Measurements from ENCODE around the gene SH3RF3.
"Not testable (repeated sequence)": the region's sequence is repeated elsewhere in the genome, so short reads cannot be mapped to it uniquely, and the experiment has no call there.

The SH3RF3 gene

GRCh38 chr2:109159096-109159495, 30.1 kb downstream of the SH3RF3 start:
- peak overlapping the region; percentile 36 to 85 (median 69) for H3K4me2 ChIP-seq
- peaks cover 0 to 22% (median 1%) of the 10 kb centered on the region in 11 experiments; a peak in 7 of 22 replicates for H3K36me3 ChIP-seq
- H3K4me3 ChIP-seq, result no peak overlapping the region
- H3K9me3 ChIP-seq (replicated peaks in 1 of 11), result peaks cover 0 to 11% (median 5%) of the 10 kb centered on the region in 11 experiments; a peak in 7 of 22 replicates
- H3K27me3 ChIP-seq, result no peaks in the 10 kb centered on the region
- H4K20me1 ChIP-seq, result peaks cover 76 to 98% (median 93%) of the 10 kb centered on the region in 11 experiments; a peak in 21 of 22 replicates
- TF ChIP-seq Cebpa-rat (IDR thresholded peaks at IDR 0.05), result no peak
- 0 out of 22 replicates have a peak overlapping the region, but pooled peaks of 1 of the 11 experiments have one; percentile 10 for H3K27ac ChIP-seq
- peaks cover 55 to 93% (median 85%) of the 10 kb centered on the region in 10 experiments for H3K4me1 ChIP-seq
- no peak overlapping the region for H3K9ac ChIP-seq

GRCh38 chr2:109160714-109161440, 31.9 kb downstream of the SH3RF3 start:
- 0 out of 22 replicates have a peak overlapping the region, but pooled peaks of 1 of the 11 experiments have one; percentile 16 for H3K9ac ChIP-seq
- H3K36me3 ChIP-seq, result peaks cover 0 to 30% (median 11%) of the 10 kb centered on the region in 11 experiments; a peak in 13 of 22 replicates
- H3K27me3 ChIP-seq, result no peaks in the 10 kb centered on the region
- TF ChIP-seq Cebpa-rat (IDR thresholded peaks at IDR 0.05), result no peak
- peak overlapping the region in 2 of 11 experiments; percentile 1 to 4; a peak in 1 of 22 replicates for H3K27ac ChIP-seq
- peak overlapping the region; percentile 44 to 85 (median 72) for H3K4me2 ChIP-seq
- H4K20me1 ChIP-seq, result peaks cover 59 to 98% (median 93%) of the 10 kb centered on the region in 11 experiments; a peak in 21 of 22 replicates
- 0 out of 20 replicates have a peak overlapping the region, but pooled peaks of 1 of the 10 experiments have one; percentile 4 for H3K4me3 ChIP-seq
- H3K9me3 ChIP-seq (replicated peaks in 1 of 11), result peaks cover 0 to 22% (median 15%) of the 10 kb centered on the region in 11 experiments; a peak in 15 of 22 replicates
- peaks cover 63 to 90% (median 81%) of the 10 kb centered on the region in 10 experiments for H3K4me1 ChIP-seq

- H3K9ac ChIP-seq, H3K4me2 ChIP-seq, H3K27ac ChIP-seq, H3K27me3 ChIP-seq, H3K4me3 ChIP-seq: not testable (repeated sequence)
- Histone ChIP-seq H3K36me3 (peaks cover 0 to 37% (median 13%) of the 10 kb centered on the region in 11 experiments; a peak in 14 of 22 replicates), H3K9me3 (replicated peaks in 1 of 11) (peaks cover 0 to 23% (median 18%) of the 10 kb centered on the region in 11 experiments; a peak in 15 of 22 replicates), H3K4me1 (peaks cover 63 to 91% (median 85%) of the 10 kb centered on the region in 10 experiments), H4K20me1 (peaks cover 46 to 98% (median 93%) of the 10 kb centered on the region in 11 experiments; a peak in 21 of 22 replicates)
Measured at GRCh38 chr2:109162367-109162766, 33.4 kb downstream of the SH3RF3 start.

- no peaks in the 10 kb centered on the region for H3K27me3 ChIP-seq
- H3K4me1 ChIP-seq, result peaks cover 60 to 91% (median 85%) of the 10 kb centered on the region in 10 experiments
- peak overlapping the region in 2 of 11 experiments; percentile 13 to 26; a peak in 2 of 22 replicates for H3K4me2 ChIP-seq
- peaks cover 0 to 44% (median 17%) of the 10 kb centered on the region in 11 experiments; a peak in 17 of 22 replicates for H3K36me3 ChIP-seq
- peaks cover 0 to 25% (median 18%) of the 10 kb centered on the region in 11 experiments; a peak in 16 of 22 replicates for H3K9me3 ChIP-seq (replicated peaks in 1 of 11)
- no peak for TF ChIP-seq Cebpa-rat (IDR thresholded peaks at IDR 0.05)
- H3K4me3 ChIP-seq, result no peak overlapping the region
- H3K9ac ChIP-seq, result no peak overlapping the region
- H3K27ac ChIP-seq, result no peak overlapping the region
- H4K20me1 ChIP-seq, result peaks cover 40 to 98% (median 93%) of the 10 kb centered on the region in 11 experiments; a peak in 21 of 22 replicates
Measured at GRCh38 chr2:109162999-109163398, 34.0 kb downstream of the SH3RF3 start.

GRCh38 chr2:109164311-109164710, 35.3 kb downstream of the SH3RF3 start:
- H3K4me1 ChIP-seq, result peaks cover 47 to 91% (median 82%) of the 10 kb centered on the region in 10 experiments
- H3K27me3 ChIP-seq, result no peaks in the 10 kb centered on the region
- TF ChIP-seq Cebpa-rat (IDR thresholded peaks at IDR 0.05), result no peak
- peaks cover 4 to 30% (median 18%) of the 10 kb centered on the region in 11 experiments; a peak in 17 of 22 replicates for H3K9me3 ChIP-seq (replicated peaks in 1 of 11)
- H3K27ac ChIP-seq, result peak overlapping the region in 3 of 11 experiments; percentile 4 to 31 (median 15); a peak in 3 of 22 replicates
- H3K4me3 ChIP-seq, result no peak overlapping the region
- H3K4me2 ChIP-seq, result peak overlapping the region; percentile 30 to 66 (median 50)
- H4K20me1 ChIP-seq, result peaks cover 29 to 98% (median 93%) of the 10 kb centered on the region in 11 experiments; a peak in 21 of 22 replicates
- peaks cover 0 to 48% (median 25%) of the 10 kb centered on the region in 11 experiments; a peak in 17 of 22 replicates for H3K36me3 ChIP-seq
- no peak overlapping the region for H3K9ac ChIP-seq

GRCh38 chr2:109164739-109165221, 35.8 kb downstream of the SH3RF3 start:
- H3K9ac ChIP-seq, result no peak overlapping the region
- H3K27me3 ChIP-seq, result no peaks in the 10 kb centered on the region
- H3K4me3 ChIP-seq, result no peak overlapping the region; a peak in 1 of 20 replicates
- H3K9me3 ChIP-seq (replicated peaks in 1 of 11), result peaks cover 4 to 30% (median 18%) of the 10 kb centered on the region in 11 experiments; a peak in 17 of 22 replicates
- peaks cover 31 to 98% (median 93%) of the 10 kb centered on the region in 11 experiments; a peak in 21 of 22 replicates for H4K20me1 ChIP-seq
- no peak overlapping the region for H3K27ac ChIP-seq
- H3K4me2 ChIP-seq, result peak overlapping the region; percentile 30 to 66 (median 50)
- H3K4me1 ChIP-seq, result peaks cover 42 to 89% (median 78%) of the 10 kb centered on the region in 10 experiments
- TF ChIP-seq Cebpa-rat (IDR thresholded peaks at IDR 0.05), result no peak
- peaks cover 0 to 47% (median 25%) of the 10 kb centered on the region in 11 experiments; a peak in 17 of 22 replicates for H3K36me3 ChIP-seq

- H3K27ac ChIP-seq, result no peak overlapping the region; a peak in 1 of 22 replicates
- peak overlapping the region in 7 of 11 experiments; percentile 4 to 53 (median 32); a peak in 10 of 22 replicates for H3K4me2 ChIP-seq
Measured at GRCh38 chr2:109166811-109167210, 37.8 kb downstream of the SH3RF3 start.

GRCh38 chr2:109168086-109168485, 39.1 kb downstream of the SH3RF3 start:
- Histone ChIP-seq H3K27me3 (no peaks in the 10 kb centered on the region), H3K4me3 (no peak overlapping the region), H3K9ac (no peak overlapping the region), H3K4me1 (peaks cover 27 to 88% (median 65%) of the 10 kb centered on the region in 10 experiments), H3K36me3 (peaks cover 0 to 41% (median 25%) of the 10 kb centered on the region in 11 experiments; a peak in 16 of 22 replicates), H3K9me3 (replicated peaks in 1 of 11) (peaks cover 0 to 26% (median 12%) of the 10 kb centered on the region in 11 experiments; a peak in 15 of 22 replicates), H3K4me2 (peak overlapping the region in 3 of 11 experiments; percentile 7 to 46 (median 32); a peak in 2 of 22 replicates), H4K20me1 (peaks cover 30 to 100% (median 96%) of the 10 kb centered on the region in 11 experiments; a peak in 21 of 22 replicates), H3K27ac (no peak overlapping the region)
- no peak for TF ChIP-seq Cebpa-rat (IDR thresholded peaks at IDR 0.05)

More at GRCh38 chr2:109166811-109167210, 37.8 kb downstream of the SH3RF3 start:
- Histone ChIP-seq H4K20me1 (peaks cover 23 to 98% (median 92%) of the 10 kb centered on the region in 11 experiments; a peak in 21 of 22 replicates), H3K9ac (no peak overlapping the region), H3K36me3 (peaks cover 0 to 38% (median 25%) of the 10 kb centered on the region in 11 experiments; a peak in 17 of 22 replicates), H3K4me3 (no peak overlapping the region), H3K27me3 (no peaks in the 10 kb centered on the region), H3K4me1 (peaks cover 27 to 81% (median 62%) of the 10 kb centered on the region in 10 experiments), H3K9me3 (replicated peaks in 1 of 11) (peaks cover 4 to 30% (median 17%) of the 10 kb centered on the region in 11 experiments; a peak in 17 of 22 replicates)
- no peak for TF ChIP-seq Cebpa-rat (IDR thresholded peaks at IDR 0.05)

Measured in BLaER1 treated with 17β-estradiol and CSF1 and Interleukin-3, amounts not matched to agents 10 nM and 100 nM (cell line).